Suppressor macrophage treated with lipopolysaccharide for 1 hour (primary cell): ENCODE measurements around the gene NKX2-3.

Source experiments
- DNase-seq, 3 donors: peaks; one replicate each; pipeline ENCODE4 v3.0.0-alpha.2; 2020 to 2022

NKX2-3 gene

GRCh38 chr10:99583687-99584086, 50.9 kb downstream of the NKX2-3 start:
- DNase-seq = no peak
